Gastroesophageal sphincter (tissue), 4 donors: Measurements from ENCODE around the gene CASQ2. TPM values are rescaled to one million over a fixed set of nuclear protein-coding genes. Genes with fewer than 3 reads are reported as not detected.

Source experiments
- ATAC-seq: fragments of 150-250 bp; one replicate; pipeline ENCODE4 v1.9.1; 2016; ENCODE audit warnings: mild to moderate bottlenecking, moderate library complexity
- H3K27ac ChIP-seq, 4 donors: fragments of 200-600 bp; sonication (generic) in 3 of 4; 1 replicate in 3 of 4; 2 replicates in 1 of 4; pipeline ENCODE4 v1.5.1; 2016 to 2019
- H3K27me3 ChIP-seq: fragments of 200-600 bp; sonication (generic); one replicate; pipeline ENCODE4 v1.5.1; 2019
- H3K36me3 ChIP-seq, 2 donors: fragments of 200-600 bp; sonication (generic); one replicate each; pipeline ENCODE4 v1.5.1; 2019; ENCODE audit warnings: control low read depth in 1 of 2
- H3K4me1 ChIP-seq, 3 donors: fragments of 200-600 bp; sonication (generic); 1 replicate in 2 of 3; 2 replicates in 1 of 3; pipeline ENCODE4 v1.5.1; 2016 to 2019; ENCODE audit warnings: control low read depth in 2 of 3
- H3K4me3 ChIP-seq, 2 donors: fragments of 200-600 bp; sonication (generic); one replicate each; pipeline ENCODE4 v1.5.1; 2019; ENCODE audit warnings: mild to moderate bottlenecking in 1 of 2, moderate library complexity in 1 of 2
- H3K9me3 ChIP-seq, 3 donors: fragments of 200-600 bp; sonication (generic); one replicate each; pipeline ENCODE4 v1.5.1; 2017 to 2019; ENCODE audit warnings: control low read depth in 2 of 3
- CTCF ChIP-seq, 4 experiments: fragments of 200-600 bp in 2 of 4; fragments of 450-650 bp in 2 of 4; sonication (generic) in 1 of 4; IDR thresholded peaks; one replicate each; pipeline ENCODE4 v1.5.1; 2017 to 2019; ENCODE audit warnings: antibody characterized with exemption in 4 of 4, mild to moderate bottlenecking in 2 of 4, moderate library complexity in 2 of 4
- EP300 ChIP-seq: sonication (generic); formaldehyde crosslinking; IDR thresholded peaks from one replicate; pipeline ENCODE4 v1.6.1; 2017; ENCODE audit warnings: antibody characterized with exemption, mild to moderate bottlenecking
- POLR2A ChIP-seq, 2 donors: fragments of 450-650 bp; IDR thresholded peaks; one replicate each; pipeline ENCODE4 v1.6.1; 2017; ENCODE audit warnings: antibody characterized with exemption in 2 of 2, mild to moderate bottlenecking in 2 of 2, moderate library complexity in 1 of 2
- POLR2AphosphoS5 ChIP-seq: sonication (generic); formaldehyde crosslinking; IDR thresholded peaks from one replicate; pipeline ENCODE4 v1.6.1; 2017; ENCODE audit warnings: antibody characterized with exemption
- WGBS, 2 donors: methylation state at CpG; one replicate each; pipeline ENCODE4 v1.1.5; 2018; ENCODE audit warnings: low coverage in 1 of 2; 5-methylcytosine and 5-hydroxymethylcytosine counted together
- total RNA-seq, 4 donors: library from RNA; depleted of rRNA; stranded (reverse); fragments of >200 nt; gene quantifications; one replicate each; pipeline ENCODE4 v1.1.0, GENCODE V29; 2016

CASQ2 gene
- total RNA-seq, 4 donors from 2014 or later: 86.2 to 147 (median 133) TPM

- no peaks in the 10 kb centered on the region for H3K9me3 ChIP-seq
- H3K27me3 ChIP-seq: no peaks in the 10 kb centered on the region
- peaks cover 0 to 66% of the 10 kb centered on the region in 2 donors for H3K36me3 ChIP-seq
- 79 to 89% methylated on average over 2 of the region's 4 CpGs for WGBS, 2 donors
- TF ChIP-seq POLR2AphosphoS5 (no peak), CTCF (IDR thresholded peaks at IDR 0.05) (no peak), EP300 (no peak), POLR2A (IDR thresholded peaks at IDR 0.05) (no peak)
- H3K4me1 ChIP-seq: peaks cover 1 to 67% (median 3%) of the 10 kb centered on the region in 3 donors
- ATAC-seq: peak; percentile 51
- peak overlapping the region; percentile 2 to 80 (median 46) for H3K27ac ChIP-seq
- H3K4me3 ChIP-seq: no peak overlapping the region
Observed at GRCh38 chr1:115666702-115667101, 101.8 kb downstream of the CASQ2 start.

DNA sequence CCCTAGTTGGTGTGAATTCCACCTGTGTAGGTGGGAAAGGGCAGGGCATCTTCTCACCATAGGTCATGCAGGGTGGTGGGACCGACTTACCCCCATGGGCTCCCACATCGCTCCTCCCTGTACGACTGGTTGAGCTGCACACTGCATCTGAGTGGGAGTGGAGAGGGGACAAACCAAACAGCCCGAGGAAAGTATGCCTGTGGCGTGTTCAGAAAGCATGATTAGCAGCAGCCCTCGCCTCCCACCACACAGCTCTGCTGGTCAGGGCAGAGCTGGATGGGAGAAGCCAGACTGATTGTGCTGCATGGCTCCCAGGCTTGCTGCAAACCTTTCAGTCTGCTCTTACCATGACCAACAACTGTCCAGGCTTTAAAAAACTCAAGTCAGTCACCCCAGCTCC, 102.3 kb downstream of the CASQ2 start:
- peaks cover 0 to 62% (median 0%) of the 10 kb centered on the region in 3 donors for H3K4me1 ChIP-seq
- TF ChIP-seq POLR2A (IDR thresholded peaks at IDR 0.05) (no peak), EP300 (no peak), POLR2AphosphoS5 (no peak), CTCF (IDR thresholded peaks at IDR 0.05) (no peak)
- H3K27me3 ChIP-seq: no peaks in the 10 kb centered on the region
- H3K36me3 ChIP-seq: peaks cover 0 to 69% of the 10 kb centered on the region in 2 donors
- H3K27ac ChIP-seq: peak overlapping the region in 3 of 4 donors; percentile 45 to 80 (median 46)
- no peak overlapping the region for H3K4me3 ChIP-seq
- no peak for ATAC-seq
- H3K9me3 ChIP-seq: no peaks in the 10 kb centered on the region
- no CpG with 5 or more reads among the region's 6 CpGs for WGBS, 2 donors

GRCh38 chr1:115665319-115666096, 103.0 kb downstream of the CASQ2 start:
- 79 to 94% methylated on average over 2 to 4 of the region's 7 CpGs for WGBS, 2 donors
- no peaks in the 10 kb centered on the region for H3K27me3 ChIP-seq
- peaks cover 0 to 55% (median 0%) of the 10 kb centered on the region in 3 donors for H3K4me1 ChIP-seq
- peaks cover 0 to 72% of the 10 kb centered on the region in 2 donors for H3K36me3 ChIP-seq
- no peaks in the 10 kb centered on the region for H3K9me3 ChIP-seq
- no peak overlapping the region for H3K4me3 ChIP-seq
- TF ChIP-seq CTCF (IDR thresholded peaks at IDR 0.05) (no peak), POLR2A (IDR thresholded peaks at IDR 0.05) (no peak), EP300 (no peak), POLR2AphosphoS5 (no peak)
- H3K27ac ChIP-seq: peak overlapping the region in 1 of 4 donors; percentile 80
- no peak for ATAC-seq

DNA sequence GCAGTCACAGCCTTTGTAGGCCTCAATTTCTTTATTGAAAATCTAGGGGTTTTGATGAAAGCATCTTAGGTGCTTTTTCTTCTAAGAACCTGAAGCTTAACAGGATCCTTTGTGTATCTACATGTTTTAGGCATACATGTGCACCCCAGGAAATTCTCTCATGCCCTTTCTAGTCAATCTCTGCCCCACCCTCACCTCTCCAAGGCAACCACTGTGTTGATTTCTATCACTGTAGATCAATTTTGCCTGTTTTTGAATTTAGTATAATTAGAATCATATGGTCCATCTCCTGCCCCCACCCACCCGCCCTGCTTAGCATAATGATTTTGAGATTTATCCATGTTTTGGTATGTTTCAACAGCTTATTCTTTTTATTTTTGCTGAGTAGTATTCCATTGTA, 107.4 kb downstream of the CASQ2 start:
- no peak overlapping the region for H3K4me3 ChIP-seq
- H3K27ac ChIP-seq: no peak overlapping the region
- ATAC-seq: no peak
- no CpG with 5 or more reads among the region's 1 CpG for WGBS, 2 donors
- H3K4me1 ChIP-seq: peaks cover 0 to 24% (median 0%) of the 10 kb centered on the region in 3 donors
- no peaks in the 10 kb centered on the region for H3K9me3 ChIP-seq
- TF ChIP-seq POLR2A (IDR thresholded peaks at IDR 0.05) (no peak), EP300 (no peak), CTCF (IDR thresholded peaks at IDR 0.05) (no peak), POLR2AphosphoS5 (no peak)
- peaks cover 0 to 72% of the 10 kb centered on the region in 2 donors for H3K36me3 ChIP-seq
- H3K27me3 ChIP-seq: no peaks in the 10 kb centered on the region

GRCh38 chr1:115660151-115660550, 108.4 kb downstream of the CASQ2 start:
- H3K4me1 ChIP-seq: peaks cover 0 to 24% (median 0%) of the 10 kb centered on the region in 3 donors
- no peak for TF ChIP-seq CTCF (IDR thresholded peaks at IDR 0.05)
- no peak for TF ChIP-seq POLR2AphosphoS5
- TF ChIP-seq POLR2A (IDR thresholded peaks at IDR 0.05): no peak
- no peak for TF ChIP-seq EP300
- ATAC-seq: no peak
- no peaks in the 10 kb centered on the region for H3K9me3 ChIP-seq
- no peak overlapping the region for H3K4me3 ChIP-seq
- peaks cover 0 to 64% of the 10 kb centered on the region in 2 donors for H3K36me3 ChIP-seq
- H3K27ac ChIP-seq: no peak overlapping the region
- WGBS, 2 donors: 86 to 87% methylated on average over 5 of the region's 5 CpGs
- no peaks in the 10 kb centered on the region for H3K27me3 ChIP-seq
